Measurements from ENCODE around the gene AKAP8.
"Not testable (repeated sequence)": the region's sequence is repeated elsewhere in the genome, so short reads cannot be mapped to it uniquely, and the experiment has no call there.

The AKAP8 gene

DNA sequence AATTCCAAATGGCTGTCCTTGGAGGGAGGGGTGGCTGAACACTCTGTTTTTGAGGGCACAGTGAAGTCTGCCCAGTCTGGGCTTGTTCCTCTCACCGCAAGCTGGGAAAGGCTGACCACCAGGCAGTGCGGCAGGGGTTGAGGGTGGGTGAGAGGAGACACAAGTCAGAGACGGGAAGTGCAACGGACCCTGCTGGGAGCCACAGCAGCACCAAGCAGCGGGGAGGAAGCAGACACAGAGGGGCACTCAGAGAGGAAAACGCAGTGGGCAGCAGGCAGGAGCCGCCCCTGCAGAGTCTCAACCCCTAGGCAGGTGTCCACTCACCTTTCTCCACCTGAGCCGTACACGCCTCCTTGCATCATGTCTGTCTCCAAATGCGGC is 23.6 kb upstream of the AKAP8 start:
- no peak for DNase-seq

DNA sequence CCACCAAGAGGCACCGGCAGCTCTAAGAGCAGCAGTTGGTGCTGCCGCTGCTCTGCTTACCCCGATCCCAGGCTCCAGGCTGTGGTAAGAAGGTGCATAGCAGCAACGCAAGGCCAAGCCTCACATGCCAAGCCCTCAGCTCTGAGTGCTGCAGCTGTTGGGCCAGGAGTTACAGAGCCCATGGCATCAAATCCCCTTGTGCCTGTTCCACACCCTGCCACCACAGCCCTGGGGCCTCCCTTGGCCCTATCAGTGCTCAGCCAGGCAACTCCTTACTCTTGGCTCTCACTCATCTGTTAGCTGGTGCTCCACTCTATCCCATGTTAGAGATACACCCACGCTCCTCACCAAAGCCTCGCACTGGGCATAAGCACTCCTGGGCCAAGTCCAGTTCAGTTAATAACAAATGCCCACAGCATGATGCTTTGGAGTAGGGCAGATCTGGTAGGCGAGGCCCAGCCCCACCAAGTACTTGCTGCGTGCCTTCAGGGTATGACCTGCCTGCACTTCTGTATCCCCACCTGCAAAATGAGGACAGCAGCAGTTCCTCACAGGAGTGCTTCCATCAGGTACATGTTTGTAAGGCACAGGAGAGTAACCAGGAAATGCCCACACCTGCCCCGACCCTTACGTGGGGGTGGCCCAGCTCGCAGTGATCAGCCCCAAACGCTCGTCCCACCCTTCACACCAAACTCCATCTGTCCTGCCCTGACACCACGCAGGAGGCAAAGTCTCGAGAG is 23.0 kb upstream of the AKAP8 start:
- no peak for DNase-seq

- no peak for DNase-seq
Observed at GRCh38 chr19:15401397-15401710, 21.8 kb upstream of the AKAP8 start.

DNA sequence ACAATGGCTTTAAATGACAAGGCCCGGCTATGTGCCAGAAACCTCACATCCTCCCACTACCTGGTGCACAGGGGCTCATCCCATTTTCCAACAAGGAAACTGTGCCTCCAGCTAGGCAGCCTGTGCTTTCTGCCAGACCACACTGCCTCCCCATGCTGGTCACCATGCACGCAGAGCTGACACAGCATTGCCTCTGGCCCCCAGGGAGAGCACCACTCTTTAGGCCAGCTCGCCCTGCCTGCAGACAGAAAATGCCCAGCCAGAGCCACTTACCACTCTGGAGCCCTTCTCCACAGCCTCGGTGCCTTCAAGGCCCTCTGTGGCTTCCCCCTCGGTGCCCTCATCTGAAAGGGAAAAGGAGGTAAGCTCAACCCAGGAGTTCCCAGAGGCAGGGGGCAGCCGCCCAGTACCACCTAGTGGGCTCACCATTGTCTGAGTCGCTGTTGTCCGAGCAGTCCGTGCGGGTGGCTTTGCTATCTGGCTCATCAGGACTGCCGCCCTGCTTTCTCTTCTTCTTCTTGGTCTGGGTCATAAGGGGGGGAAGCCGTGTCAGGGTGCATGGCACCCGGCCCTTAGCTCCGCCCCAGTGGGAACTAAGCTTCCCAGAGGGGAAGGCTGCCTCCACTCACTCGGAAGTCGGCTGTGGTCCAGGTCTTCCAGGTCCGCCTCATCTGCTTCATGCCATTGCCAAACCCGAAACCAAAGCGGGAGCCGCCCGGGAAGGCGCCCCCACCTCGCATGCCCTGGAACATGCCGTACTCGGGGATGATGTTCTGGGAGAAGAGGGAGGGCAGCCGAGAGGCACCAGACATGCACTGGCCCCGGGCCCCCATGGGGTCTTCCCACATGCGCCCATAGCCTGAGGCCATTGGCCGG is 21.2 kb upstream of the AKAP8 start:
- DNase-seq: no peak

DNA sequence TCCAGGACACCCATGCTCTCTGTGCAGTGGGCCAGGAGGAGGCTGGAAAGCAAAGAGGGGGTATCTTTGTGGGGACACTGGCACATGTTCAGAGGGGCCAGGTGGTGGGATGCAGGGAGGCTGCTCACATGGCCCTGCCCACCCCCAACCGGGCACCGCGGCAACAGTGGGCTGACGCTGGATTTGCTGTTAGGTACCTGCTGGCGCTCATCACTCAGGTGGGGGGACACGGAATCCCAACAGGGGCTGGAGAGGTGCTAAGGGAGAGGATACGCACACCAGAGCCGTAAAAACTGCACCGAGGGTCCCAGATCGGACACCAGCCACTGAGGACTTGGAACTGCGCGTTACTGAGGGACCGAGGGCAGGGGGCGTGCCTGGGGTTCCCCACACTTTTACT is 20.0 kb upstream of the AKAP8 start:
- DNase-seq: no peak

DNA sequence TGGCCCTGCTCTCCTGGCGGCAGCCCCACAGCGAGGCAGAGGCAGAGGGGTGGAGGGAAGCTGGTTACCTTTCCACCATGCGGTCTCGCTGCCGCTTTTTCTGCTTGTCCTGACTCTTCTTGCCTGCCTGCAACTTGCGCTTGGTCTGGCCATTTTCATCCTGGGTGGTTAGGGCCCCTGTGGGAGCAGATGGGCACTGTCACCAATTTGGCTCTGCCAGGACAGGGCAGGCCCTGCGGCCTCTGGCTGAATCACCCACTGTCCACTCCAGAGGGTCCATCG is 19.6 kb upstream of the AKAP8 start:
- DNase-seq: no peak

DNA sequence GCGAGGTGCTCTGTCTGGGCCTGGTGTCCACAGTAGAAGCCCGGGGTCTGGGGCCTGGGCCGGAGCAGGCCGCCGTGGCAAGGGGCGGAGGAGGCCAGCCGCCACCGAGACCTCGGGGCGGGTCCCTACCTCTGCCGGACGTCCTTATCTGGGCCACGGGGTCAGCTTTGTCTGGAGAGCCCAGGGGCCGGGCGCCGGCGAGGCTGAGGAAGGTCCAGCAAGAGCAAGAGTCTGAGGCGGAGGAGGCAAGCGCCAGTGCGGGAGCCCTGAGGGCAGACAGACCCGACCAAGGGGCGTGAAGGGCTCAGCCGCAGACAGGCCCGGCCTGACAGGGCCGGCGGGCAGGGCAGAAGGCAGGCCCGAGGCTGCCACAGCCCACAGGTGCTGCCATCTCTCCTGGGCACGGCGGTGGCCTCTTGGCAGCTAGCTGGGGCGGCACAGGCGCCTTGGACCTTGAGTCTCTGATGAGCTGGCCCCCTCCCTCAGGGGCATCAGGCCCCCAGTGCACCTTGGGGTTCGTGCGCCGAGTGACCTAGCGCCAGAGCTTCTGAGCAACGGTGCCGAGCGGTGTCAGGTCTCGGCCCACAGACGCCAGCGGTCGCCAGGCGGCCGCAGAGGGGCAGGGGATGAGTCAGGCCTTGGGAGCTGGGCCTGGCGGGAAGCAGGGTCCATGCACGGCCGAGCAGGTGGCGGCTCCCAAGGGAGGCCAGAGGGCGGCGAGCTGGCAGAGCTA is 19.1 kb upstream of the AKAP8 start:
- no peak for DNase-seq

GRCh38 chr19:15397782-15398181 is 18.2 kb upstream of the AKAP8 start:
- no peak for DNase-seq

DNA sequence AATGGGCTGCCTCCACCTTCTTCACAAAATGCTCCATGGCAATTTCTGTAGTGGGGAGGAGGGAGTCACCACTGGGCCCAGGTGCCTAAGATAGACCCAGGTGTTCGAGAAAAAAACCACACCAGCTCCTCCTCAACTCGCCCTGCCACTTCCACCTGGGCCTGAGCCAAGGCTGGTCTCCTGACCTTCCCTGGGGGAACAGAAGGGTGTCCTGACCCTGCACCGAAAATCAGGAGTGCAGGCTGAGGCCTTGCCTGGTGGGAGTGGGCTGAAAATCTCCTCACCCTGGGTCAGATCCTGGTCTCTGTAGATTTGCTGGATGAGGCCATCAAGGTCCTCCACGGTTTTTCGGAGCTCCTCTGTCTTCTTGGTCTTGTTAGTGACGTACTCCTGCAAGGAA is 17.6 kb upstream of the AKAP8 start:
- no peak for DNase-seq

DNA sequence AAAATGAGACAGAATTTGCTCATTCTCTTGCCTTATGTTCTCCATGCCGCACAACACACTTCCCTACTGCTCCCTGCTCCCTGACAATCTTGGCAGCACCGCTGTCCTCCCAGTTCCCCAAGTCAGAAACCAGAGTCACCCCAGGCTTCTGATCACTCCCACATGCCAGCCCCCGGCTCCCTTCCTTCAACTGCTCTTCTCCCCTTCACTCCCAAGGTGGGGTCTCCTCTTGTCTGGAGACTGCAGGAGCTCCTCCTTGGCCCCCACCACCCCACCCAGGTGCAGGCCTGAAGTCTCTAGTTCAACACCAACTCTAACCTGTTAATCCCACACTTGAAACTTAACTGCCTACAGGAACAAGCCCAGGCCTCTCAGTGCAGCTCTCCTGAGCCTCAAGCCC is 16.8 kb upstream of the AKAP8 start:
- no peak for DNase-seq

DNA sequence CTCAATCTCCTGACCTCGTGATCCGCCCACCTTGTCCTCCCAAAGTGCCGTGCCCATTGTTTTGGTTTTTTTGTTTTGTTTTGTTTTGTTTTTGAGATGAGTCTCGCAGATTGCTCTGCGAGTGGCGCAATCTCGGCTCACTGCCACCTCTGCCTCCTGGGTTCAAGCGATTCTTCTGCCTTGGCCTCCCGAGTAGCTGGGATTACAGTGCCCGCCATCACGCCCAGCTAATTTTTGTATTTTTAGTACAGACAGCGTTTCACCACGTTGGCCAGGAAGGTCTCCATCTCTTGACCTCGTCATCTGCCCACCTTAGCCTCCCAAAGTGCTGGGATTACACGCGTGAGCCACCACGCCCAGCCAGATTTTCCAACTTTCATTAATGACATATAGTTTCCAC is 15.7 kb upstream of the AKAP8 start:
- DNase-seq: not testable (repeated sequence)

DNA sequence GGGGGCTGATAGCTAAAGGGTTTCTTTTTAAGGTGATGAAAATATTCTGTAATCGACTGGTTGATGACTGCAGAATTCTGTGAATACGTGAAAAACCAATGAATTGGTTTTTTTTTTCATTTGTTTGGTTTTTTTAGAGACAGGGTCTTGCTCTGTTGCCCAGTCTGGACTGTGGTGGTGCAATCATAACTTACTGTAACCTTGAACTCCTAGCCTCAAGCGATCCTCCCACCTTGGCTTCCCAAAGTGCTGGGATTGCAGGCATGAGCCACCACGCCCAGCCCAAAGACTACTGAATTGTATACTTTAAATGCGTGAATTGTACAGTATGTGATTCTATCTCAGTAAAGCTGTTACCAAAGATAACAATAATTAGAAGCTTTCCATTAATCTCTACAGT is 14.8 kb upstream of the AKAP8 start:
- DNase-seq: no peak

DNA sequence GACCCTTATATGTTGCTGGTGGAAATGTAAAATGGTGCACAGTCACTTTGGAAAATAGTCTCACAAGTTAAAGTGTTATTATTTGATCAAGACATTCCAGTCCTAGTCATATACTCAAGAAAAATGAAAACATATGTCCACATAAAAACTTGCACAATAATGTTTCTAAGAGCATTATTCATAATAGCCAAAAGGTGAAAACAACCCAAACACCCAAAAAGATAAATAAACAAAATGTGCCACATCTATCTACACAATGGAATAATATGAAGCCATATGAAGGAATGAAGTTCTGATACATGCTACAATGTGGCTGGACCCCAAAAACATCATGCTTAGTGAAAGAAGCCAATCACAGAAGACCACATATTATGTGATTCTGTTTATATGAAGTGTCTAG is 14.4 kb upstream of the AKAP8 start:
- peak; percentile 26 for DNase-seq

GRCh38 chr19:15390814-15391213 is 11.2 kb upstream of the AKAP8 start:
- DNase-seq: no peak

DNA sequence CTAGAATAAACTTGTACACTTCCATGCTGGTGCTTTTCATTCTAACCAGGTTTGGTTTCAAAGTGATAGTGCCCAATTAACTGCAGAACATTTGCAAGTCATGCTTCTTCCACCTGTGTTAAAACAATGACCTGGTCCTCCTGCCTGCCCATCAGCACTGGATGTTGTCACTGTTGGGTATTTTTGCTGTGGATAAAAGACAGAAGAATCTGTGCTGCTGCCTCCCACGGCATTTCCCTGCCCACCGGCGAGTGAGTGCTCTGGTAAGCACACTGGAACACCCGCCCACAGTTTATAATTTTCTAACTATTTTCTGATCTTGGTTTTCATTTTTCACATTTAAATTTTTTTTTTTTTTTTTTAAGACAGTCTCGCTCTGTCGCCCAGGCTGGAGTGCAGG is 2.3 kb upstream of the AKAP8 start:
- DNase-seq: no peak

- DNase-seq: no peak
Observed at GRCh38 chr19:15381429-15381828, 1.8 kb upstream of the AKAP8 start.

GRCh38 chr19:15379999-15380647 is 536 bp upstream of the AKAP8 start:
- DNase-seq: peak; percentile 33

DNA sequence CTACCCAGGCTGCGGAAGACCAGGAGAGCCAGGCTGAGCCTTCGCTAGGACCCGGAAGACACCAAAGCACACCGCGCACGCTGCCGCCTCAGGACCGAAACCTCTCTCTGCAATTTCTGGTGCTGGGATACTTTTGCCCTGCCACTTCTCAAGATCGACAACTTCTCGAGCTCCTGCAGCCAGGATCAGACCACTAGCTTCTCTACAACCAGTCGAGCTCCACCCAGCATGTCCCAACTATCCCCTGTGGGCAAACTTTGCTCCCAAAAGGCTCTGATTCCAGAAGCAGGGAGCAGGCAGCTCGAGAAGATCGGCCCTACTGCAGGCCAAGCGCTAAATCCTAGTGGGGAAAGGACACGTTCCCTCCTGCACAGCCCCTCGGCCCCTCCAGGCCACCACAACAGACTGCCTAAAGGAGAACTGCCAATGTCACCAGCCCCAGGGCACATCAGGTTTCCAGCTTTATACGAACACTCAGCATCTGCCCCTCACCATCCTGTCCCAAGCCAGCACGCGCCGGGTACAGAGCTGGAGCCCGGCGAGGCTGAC is 979 bp downstream of the AKAP8 start:
- DNase-seq: peak; percentile 28

DNA sequence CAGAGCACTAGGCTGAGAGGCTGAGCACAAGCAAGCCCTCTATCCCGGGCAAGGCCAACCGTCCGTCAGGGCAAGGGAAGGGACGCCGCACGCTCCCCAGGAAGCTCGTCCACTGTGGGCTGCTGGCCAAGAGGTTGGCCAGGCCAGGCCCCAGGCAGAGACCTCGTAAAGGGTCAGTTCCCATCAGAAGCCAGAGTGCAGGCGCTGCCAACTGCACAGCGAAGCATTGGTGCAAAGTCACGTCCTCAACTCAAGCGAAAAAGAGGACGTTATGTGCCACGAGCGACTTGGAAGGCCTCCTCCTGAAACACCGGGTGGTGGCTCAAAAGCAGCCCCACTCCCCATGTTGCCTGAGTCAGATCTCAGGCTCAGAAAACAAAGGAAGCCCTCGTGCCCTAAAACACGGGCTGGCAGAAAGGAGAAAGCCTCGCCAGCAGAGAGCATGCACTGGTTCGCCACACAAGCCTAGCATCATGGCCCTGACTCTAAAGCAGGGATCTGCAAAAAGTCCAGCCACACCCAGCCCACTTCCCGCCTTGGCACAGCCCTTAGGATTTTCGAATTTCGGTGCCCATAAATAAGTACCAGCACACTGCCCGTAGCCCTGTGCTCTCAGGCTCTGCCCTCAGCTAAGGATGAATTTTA is 4.7 kb downstream of the AKAP8 start:
- DNase-seq: no peak

DNA sequence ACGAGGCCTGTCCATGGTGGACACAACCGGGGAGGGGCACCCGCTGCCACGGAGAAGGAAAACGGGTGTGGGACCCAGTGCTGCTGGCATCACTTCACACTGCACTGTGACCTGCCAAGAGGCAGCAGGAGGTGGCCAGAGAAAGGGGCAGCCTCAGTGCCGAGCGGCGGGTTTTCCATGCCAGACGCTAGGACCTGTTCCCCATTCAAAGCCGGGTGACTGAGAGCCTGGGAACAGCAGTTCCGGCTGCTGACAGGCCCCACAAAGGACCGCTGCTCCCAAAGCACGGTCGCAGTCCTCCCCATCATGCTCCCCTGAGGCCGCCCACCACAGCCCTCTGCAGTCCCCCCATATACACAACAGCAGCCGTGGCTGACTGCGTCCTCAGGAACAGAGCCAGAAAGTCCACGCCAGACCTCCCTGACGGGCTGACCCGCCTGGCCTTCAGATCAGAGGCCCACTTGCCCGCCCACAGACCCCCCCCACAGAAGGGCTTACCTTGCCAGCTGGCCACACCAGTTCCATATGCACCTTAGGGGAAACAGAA is 5.4 kb downstream of the AKAP8 start:
- no peak for DNase-seq

- no peak for DNase-seq
Observed at GRCh38 chr19:15373644-15374043, 5.9 kb downstream of the AKAP8 start.

DNA sequence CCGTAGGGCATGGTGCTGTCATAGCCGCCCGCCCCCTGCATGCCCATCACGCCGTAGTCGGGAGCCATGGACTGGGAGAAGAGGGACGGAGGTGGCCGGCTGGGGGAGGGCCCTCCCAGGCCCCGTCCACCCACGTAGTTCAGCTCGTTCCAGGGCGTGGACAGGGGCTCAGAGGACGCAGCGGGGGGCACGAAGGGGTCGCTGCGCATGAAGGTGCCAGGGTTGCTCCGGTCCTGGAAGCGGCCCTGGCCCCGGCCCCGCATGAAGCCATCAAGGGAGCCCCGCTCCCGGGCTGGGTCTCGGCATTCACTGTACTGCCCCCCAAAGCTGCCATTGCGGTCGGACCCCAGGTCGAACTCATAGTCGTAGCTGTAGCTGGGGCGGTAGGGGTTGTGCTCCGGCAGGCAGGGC is 6.7 kb downstream of the AKAP8 start:
- DNase-seq: no peak

GRCh38 chr19:15372470-15372869 is 7.1 kb downstream of the AKAP8 start:
- DNase-seq: no peak
